GM19397 (cell line): Measurements from ENCODE around the gene CD6.

Source experiments
- ATAC-seq: cut with Tn5 transposase; IDR thresholded peaks from one replicate; pipeline ENCODE4 v1.9.1; 2021; ENCODE audit warnings: mild to moderate bottlenecking, moderate library complexity; ENCODE audit not compliant: unreplicated experiment

Gene CD6

DNA sequence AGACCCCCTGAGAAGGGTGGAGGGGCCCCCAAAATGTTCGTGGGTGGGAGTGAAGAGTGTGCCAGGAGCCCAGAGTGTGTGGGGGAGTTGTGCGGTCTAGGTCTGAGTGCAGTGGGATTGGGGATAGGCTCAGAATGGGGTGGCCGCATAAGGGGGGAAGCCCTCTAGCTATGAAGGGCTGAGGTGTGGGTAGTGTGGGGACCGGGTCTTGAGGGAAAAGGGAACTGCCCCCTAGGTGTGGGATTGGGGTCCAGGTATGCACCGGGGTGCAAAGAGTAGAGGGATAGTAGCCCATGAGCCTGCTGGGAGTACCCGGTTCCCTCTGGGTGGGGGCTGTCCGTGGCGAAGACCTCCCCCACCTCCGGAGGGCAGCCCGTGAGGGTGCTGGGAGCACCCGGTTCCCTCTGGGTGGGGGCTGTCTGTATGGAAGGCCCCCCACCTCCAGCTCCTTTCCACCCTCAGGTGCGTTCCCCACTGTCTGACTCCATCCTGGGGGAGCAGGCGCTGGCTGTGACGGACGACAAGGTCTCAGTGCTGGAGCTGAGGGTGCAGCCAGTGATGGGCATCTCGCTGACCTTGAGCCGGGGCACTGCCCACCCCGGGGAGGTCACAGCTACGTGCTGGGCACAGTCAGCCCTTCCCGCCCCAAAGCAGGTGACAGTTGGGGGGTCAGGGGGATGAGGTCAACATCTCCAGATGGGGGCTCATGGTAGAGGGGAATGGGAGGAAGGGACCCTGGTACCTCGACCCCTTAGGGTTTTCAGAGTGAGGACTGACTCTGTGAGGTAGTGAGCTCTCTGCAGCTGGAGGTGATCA is 36.5 kb upstream of the CD6 start:
- no peak for ATAC-seq

DNA sequence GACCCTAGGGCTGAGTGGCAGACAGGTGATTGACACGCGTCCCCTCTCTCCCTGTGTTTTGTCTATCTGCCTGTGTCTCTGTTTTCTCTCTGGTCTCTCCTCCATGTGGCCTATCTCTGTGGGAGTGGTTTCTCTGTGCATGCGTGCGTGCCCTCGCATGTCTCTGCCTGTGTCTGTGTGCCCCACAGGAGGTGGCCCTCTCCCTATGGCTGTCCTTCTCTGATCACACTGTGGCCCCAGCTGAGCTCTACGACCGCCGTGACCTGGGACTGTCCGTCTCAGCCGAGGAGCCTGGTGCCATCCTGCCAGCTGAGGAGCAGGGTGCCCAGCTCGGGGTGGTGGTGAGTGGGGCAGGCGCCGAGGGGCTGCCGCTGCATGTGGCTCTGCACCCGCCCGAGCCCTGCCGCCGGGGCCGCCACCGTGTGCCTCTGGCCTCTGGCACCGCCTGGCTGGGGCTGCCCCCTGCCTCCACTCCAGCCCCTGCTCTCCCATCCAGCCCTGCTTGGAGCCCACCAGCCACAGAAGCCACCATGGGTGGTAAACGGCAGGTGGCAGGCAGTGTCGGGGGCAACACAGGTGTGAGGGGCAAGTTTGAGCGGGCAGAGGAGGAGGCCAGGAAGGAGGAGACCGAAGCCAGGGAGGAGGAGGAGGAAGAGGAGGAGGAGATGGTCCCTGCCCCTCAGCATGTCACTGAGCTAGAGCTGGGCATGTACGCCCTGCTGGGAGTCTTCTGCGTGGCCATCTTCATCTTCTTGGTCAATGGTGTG is 35.6 kb upstream of the CD6 start:
- ATAC-seq: no peak

DNA sequence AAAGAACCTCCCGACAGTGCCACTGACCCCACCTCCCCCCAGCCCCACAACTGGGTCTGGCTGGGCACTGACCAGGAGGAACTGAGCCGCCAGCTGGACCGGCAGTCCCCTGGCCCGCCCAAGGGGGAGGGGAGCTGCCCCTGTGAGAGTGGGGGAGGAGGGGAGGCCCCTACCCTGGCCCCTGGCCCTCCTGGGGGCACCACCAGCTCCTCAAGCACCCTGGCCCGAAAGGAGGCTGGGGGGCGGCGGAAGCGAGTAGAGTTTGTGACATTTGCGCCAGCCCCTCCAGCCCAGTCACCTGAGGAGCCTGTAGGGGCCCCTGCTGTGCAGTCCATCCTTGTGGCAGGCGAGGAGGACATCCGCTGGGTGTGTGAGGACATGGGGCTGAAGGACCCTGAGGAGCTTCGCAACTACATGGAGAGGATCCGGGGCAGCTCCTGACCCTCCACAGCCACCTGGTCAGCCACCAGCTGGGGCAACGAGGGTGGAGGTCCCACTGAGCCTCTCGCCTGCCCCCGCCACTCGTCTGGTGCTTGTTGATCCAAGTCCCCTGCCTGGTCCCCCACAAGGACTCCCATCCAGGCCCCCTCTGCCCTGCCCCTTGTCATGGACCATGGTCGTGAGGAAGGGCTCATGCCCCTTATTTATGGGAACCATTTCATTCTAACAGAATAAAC is 34.9 kb upstream of the CD6 start:
- ATAC-seq: no peak

DNA sequence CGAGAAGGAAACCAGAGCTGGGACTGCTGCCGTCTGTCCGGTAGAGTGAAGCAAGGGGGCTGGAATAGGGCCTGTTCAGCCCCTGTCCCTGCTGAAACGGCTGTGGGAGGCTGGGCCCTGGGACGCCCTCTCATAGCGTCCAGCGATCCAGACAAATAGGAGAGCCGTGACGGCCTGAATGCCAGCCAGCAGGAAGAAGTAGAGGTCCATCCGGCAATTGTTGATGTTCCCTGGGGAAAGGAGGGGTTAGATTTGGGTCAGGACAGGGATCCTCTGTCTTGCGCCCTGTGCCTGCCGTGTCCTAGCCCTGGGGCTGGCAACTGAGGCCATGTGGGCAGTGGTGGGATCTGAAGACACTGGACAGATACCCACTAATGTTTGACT is 34.3 kb upstream of the CD6 start:
- ATAC-seq: no peak

DNA sequence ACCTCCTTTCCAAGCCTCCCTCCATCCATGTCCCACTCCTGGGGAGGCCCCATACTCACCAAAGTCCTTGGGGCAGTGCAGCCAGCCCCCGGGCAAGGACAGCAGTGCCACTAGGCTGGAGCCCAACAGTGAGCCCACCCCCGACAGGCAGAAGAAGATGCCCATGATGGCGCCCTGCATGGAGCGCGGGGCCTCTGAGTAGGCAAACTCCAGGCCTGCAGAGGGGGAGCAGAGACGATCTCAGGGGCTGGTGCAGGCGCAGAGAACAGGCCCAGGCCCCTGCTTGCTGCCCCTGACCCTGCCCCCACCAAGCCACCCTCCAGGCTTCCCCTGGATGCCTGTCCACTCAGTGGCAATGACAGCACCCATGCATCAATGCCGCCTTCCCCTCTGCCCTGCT is 33.7 kb upstream of the CD6 start:
- no peak for ATAC-seq

DNA sequence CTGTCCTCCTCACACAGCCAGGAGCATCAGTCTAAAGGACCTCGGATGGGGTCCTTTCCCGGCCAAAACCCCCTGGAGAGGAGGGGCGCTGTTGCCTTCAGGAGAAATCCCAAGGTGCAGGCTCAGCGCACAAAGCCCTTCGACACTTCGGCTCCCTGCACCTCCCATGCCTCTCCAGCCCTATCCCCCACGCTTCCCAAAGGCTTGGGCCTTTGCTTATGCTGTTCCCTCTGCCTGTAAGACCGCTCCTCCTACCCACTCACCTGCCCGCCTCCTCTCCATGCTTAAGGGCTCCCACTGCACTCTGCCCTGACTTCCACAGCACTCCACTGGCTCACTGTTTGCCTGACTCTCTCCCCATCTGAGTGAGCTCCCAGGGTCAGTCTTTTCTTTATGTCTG is 33.0 kb upstream of the CD6 start:
- ATAC-seq: no peak

DNA sequence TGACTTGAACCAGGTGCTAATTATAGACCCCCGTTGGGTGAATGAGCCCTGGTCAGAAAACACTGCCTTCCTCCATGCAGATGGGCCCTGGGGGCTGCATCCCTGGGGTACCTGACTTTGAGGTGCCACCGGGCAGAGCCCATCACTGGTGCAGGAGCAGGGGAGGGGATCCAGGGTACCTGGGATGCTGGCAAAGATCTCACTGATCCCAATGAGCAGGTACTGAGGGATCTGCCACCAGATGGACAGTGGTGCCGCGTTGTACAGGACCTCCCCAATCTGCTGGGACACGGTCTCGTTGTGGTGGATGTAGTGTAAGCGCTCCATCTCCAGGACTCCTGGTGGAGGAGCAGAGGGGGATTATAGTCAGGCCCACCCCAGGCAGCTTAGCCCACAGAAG is 32.2 kb upstream of the CD6 start:
- ATAC-seq: no peak

DNA sequence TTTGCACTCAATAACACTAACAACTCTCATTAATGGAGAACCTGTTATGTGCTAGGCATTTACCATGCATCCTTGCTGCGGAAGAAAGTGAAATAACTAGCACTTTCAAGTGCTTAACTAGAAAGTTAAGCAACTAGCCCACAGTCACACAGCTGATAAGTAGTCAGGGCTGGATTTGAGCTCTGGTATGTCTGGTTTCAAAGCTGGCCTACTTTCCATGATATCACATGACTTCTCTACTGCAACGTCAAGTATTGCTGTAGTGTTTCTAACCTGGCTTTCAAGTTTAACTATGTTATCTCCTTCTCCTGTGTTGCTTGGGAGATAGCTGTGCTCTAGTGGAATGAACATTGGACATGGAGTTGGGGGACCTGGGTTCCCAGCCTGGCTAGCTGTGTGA is 31.6 kb upstream of the CD6 start:
- no peak for ATAC-seq

DNA sequence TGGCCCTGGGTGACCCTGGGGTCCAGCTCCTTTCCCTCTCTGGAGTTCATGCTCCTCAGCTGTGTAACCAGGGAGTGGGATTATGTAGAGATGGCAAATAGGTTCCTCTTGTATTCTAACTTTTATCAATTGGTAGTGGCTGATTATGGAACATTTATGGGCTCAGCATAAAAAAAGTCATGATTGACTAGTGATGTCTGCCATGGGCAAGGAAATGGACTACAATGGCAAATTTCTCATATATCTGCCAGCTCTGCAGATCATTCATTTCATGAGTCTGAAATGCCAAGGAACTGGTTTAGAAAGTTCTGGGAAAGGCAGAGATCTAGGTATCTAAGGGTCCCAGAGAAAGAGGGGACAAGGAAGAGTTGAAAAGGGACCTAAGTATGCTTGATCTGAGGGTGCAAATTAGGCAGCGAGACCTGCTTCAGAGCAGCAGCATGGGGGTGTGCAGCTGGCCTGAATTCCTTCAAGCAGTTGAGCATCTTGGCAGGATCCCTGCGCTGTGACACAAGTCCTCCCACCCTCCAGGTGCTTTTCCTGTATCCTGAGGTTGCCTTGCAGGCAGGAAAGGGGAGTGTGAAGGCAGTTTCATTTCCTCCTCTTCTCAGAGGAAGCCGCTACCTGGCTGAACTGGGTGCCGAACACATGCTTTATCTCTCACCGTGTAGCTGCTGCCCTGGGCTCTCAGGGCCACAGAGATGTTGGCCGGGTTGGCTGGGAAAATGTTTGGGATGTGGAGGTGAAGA is 29.9 kb upstream of the CD6 start:
- ATAC-seq: no peak

DNA sequence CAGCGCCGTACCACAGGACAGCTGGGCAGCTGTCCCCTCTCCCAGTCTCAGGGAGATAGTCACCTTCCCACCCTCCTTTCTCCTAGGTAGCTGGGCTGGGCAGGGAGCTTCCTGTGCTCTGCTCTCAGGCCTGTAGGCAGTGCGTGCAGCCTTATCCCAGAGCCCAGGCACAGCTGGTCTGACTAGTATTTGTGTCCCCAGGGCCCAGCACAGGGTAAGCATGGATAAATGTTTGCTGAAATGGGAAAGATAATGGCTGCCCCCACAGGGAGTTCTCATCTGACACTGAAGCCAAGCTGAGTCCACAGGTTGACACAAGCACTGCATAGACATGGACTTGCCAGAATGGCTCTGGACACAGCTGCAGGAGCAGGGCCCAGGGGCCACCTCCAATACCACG is 29.3 kb upstream of the CD6 start:
- no peak for ATAC-seq

DNA sequence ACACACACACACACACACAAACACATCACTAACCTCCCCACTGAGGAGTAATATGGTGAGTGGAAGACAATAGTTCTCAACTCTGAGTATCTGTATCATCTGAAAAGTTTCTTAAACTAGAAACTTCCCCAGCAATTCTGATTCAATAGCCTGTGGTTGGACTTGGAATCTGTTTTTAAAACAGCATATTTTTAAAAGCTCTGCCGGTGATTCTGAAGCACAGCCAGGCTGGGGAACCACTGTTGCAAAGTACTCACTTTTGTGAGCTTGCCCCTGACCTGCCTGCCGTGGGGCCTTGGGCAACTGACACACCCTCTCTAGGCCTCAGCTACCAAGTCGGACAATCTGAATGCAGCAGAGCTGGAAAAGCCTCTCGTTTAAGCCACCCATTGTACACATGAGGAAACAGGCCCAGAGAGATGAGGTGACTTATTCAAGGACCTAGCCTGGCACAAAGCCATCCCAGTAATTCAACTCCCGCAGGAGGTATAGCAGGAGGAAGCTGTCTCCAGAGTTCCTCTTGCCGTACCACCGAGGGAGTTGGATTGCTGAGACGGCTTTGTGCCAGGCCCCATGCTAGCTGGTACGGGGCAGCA is 28.4 kb upstream of the CD6 start:
- no peak for ATAC-seq

DNA sequence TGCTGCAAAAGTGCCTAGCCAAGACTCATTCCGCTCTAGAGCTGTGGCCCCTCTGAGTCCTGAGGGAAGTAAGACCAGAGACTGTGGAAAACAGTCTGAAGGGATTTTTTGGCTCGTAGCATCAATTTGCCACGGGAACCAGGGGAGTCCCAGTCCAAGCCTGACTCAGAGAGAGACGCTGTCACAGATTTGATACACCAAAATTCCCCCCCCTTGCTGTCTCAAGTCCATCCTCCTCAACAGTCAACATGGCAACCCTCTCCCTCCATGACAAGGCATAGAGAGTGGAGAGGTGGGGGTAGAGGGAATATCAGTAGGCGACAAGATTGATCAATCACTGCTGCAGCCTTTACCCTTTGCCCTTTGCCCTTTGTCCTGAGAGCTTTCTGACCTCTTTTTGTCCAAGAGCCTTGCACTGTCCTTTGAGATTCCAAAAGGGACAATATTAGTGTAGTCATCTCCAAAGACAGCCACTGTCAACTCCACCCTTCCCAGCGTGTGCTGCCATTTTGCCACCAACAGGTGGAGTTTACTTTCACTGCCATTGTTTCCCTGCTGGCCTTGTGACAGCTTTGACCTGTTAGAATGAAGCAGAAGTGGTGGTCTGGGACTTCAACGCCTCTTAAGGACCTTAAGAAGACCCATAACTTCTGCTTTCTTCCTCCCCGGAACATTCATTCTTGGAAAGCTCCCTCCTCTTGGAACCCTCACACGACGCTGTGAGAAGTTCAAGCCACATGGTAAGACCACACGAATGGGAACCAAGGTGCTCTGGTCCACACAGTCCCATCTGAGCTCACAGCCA is 26.8 kb upstream of the CD6 start:
- no peak for ATAC-seq

DNA sequence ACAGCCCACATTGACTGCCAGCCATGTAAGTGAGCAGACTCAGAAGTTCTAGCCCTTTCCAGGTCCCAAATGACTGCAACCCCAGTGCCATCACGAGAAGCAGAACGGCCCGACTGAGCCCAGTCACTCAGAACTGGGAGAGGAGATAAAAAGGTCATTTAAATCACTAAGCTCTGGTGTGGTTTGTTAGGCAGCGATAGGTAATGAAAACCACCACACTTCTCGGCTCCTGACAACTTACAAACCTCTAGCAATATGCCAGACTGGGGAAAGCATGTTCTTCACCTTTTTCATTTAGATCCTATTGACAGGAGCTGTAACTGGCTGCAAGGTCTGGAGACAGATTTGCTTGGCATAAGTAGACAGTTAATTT is 26.2 kb upstream of the CD6 start:
- no peak for ATAC-seq

DNA sequence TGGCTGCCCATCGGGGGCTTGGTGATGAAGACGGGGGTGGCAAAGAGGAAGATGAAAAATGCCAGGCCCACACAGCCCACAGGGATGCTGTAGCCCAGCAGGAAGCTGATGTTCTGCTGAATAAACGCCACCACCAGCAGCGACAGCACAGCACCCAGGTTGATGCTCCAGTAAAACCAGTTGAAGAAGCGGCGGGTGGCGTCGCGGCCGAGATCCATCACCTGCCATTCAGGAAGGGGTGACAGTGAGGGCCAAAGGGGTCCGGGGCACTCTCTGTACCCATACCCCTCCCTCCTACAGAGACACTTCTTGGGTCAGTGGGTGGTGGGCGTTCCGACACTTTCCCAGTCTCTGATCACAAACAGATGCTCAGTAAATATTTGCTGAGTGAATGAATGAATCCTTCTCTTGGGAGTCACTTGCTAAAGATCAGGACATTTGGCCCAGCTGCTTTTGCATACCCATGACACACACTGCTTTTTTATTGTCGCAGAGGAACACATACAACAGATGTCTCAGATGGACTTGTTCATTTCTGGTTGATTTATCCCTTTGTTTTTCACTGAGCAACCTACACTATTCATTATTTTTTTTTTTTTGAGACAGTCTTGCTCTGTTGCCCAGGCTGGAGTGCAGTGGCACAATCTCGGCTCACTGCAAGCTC is 24.7 kb upstream of the CD6 start:
- ATAC-seq: no peak

DNA sequence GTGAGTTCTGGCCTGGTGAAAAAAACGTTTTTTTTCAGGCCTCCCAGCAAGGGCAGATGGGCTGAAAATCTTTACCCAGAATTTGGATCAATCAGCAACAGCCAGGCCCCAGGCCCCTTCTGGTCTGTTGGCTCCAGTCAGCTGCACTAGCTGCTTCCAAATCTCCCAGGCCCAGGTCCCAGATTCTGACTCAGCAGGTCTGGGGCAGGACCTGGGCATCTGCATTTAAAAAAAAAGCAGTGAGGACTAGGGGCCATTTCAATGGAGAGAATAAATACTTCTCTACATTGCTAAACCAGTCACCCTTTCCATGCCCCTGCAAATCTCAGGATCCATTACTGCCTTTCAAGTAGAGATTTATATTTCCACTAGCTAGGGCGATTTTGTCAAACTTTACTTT is 23.8 kb upstream of the CD6 start:
- ATAC-seq: no peak

DNA sequence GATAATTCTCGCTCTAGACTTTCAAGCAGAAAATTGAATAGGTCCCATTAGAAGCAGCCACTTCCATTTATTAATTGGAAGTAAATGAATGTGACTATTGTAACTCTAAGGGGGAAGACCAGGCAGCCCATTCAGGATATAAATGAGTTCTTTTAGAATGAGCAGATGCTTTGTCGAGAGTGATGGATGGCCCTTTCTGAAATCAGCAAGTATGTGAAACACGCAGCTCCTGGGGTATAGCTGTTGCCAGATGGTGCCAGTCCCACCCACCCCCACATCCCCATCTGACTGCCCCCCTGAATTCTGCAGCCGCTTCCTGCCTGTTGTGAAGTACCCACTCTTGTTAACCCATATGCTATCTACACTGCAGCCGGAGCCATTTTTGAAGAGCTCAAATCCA is 23.2 kb upstream of the CD6 start:
- no peak for ATAC-seq

DNA sequence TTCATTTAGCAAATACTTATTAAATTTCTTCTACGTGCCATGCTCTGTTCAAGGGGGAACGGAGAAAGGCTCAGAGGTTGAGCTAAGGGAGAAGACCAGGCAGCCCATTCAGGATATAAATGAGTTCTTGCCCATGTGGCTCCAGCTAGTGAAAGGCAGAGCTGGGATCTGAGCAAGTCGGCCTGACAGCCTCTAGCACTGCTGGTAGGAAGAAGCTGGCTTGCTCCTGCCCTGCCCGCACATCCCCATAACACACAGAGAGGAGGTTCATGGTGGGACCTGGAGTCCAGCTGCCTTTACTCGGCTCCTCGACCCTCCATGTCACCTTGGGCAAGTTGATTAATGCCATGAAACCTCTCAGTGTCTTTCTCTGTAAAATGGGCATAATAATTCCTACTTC is 21.5 kb upstream of the CD6 start:
- ATAC-seq: no peak

DNA sequence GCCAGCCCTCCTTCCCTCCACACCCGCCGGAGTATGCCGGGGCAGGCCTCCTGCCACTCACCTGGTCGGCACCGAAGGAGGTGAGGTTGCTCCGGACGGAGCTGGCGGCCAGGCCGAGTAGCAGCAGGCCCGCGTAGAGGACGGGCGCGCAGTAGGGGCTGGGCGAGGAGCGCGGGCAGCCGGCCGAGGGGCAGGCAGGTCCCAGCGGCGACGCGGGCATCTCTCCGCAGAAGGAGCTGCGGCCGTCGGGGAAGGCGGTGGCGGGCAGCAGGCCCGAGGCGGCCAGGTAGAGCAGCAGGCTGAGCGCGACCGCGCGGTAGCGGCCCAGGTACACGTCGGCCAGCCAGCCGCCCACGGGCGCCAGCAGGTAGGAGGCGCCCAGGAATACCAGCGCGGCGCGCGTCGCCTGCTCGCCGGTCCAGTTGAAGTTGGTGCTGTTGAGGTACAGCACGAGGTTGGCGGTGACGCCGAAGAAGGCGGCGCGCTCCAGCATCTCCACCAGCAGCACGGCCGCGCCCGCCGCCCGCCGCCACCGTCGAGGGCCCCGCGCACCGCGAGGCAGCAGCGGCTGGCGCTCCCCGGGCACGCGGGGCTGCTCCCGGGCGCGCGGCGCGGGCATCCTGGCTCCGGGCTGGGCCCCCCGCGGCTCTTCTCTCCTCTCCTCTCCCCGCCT is 20.4 kb upstream of the CD6 start:
- ATAC-seq: no peak

DNA sequence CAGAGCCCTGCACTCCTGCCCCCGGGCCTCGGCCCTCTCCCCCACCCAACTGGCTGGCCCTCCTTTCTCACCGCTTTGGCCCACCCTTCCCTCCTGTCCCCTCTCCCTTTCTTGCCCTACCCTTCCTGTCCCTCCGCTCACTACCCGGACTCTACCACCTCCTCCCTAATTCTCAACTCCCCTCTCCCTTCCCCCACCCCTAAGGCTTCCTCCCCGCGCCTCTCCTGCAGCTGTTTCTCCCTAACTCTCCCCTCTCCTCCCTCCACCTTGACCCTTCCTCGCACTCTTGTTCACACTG is 19.9 kb upstream of the CD6 start:
- ATAC-seq: no peak
